Mucosa of descending colon (tissue), 3 donors: Measurements from ENCODE around the gene THOC6. TPM values are rescaled to one million over a fixed set of nuclear protein-coding genes. Genes with fewer than 3 reads are reported as not detected.
"Not testable (repeated sequence)": the region's sequence is repeated elsewhere in the genome, so short reads cannot be mapped to it uniquely, and the experiment has no call there.

ENCODE experiments used
- ATAC-seq: fragments of 200-7000 bp; cut with Tn5 transposase; one replicate; pipeline ENCODE4 v1.9.1; 2020; ENCODE audit warnings: mild to moderate bottlenecking, moderate library complexity
- DNase-seq, 3 donors: peaks; one replicate each; pipeline ENCODE4 v3.0.0-alpha.2; 2020
- H3K36me3 ChIP-seq: fragments of 200-600 bp; one replicate; pipeline ENCODE4 v1.8.0; 2021; ENCODE audit warnings: low read depth, mild to moderate bottlenecking
- H3K4me1 ChIP-seq: fragments of 200-600 bp; one replicate; pipeline ENCODE4 v1.8.0; 2021; ENCODE audit warnings: low read depth, mild to moderate bottlenecking
- H3K4me3 ChIP-seq: fragments of 200-600 bp; one replicate; pipeline ENCODE4 v1.8.0; 2021; ENCODE audit warnings: mild to moderate bottlenecking
- H3K9me3 ChIP-seq: fragments of 200-600 bp; one replicate; pipeline ENCODE4 v1.8.0; 2021; ENCODE audit warnings: mild to moderate bottlenecking
- CTCF ChIP-seq: fragments of 200-600 bp; IDR thresholded peaks from one replicate; pipeline ENCODE4 v1.8.0; 2022; ENCODE audit warnings: antibody characterized with exemption, mild to moderate bottlenecking
- intact Hi-C, 2 donors: fragments of 100-400 bp; cut with DNase I in 1 of 2; cut with micrococcal nuclease in 1 of 2; formaldehyde crosslinking; loops; one replicate each; pipeline versions ENCODE4 v1.11.0 to v1.11.1; 2022; cut with DNase I, micrococcal nuclease
- total RNA-seq, 3 donors: library from RNA; stranded (reverse); fragmentation: NEBNext Ultra II Directional in 2 of 3; extraction: Animal tissue kit (Norgen Biotek cat#: 25700) in 2 of 3; gene quantifications; one replicate each; pipeline versions ENCODE4 v1.2.1 to v1.2.4, GENCODE V29; 2021 to 2023
- donor health status: DM: no; HTN: no; CAD: no; lungs with moderate emphysema.
- donor health status: DM: no; HTN: no; CAD: no.
- donor health status: DM: no; HTN: yes; CAD: no.

THOC6 gene
- total RNA-seq, 3 donors from 2014 or later = 23.7 to 26.0 (median 25.7) TPM

- DNase-seq = no peak
- no peak overlapping the region for H3K4me3 ChIP-seq
- H3K9me3 ChIP-seq = no peaks in the 10 kb centered on the region
- H3K36me3 ChIP-seq = no peaks in the 10 kb centered on the region
- intact Hi-C loops = no loop called here
- no peak for ATAC-seq
- peaks cover 19% of the 10 kb centered on the region for H3K4me1 ChIP-seq
- TF ChIP-seq CTCF = no peak
Measured at GRCh38 chr16:3049921-3050481, 26.2 kb downstream of the THOC6 start.

DNA sequence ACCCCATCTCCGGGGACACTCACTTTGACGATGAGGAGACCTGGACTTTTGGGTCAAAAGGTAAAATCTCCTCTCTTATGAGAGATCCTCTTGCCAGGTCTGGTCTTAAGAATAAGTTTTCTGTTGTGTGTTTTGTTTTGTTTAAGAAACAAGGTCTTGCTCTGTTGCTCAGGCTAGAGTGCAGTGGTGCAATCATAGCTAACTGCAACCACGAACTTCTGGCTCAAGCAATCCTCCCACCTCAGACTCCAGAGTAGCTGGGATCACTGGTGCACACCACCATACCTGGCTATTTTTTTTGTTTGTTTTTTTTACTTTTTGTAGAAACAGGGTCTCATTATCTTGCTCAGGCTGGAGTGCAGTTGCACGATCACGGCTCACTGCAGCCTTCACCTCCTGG, 26.7 kb downstream of the THOC6 start:
- ATAC-seq = no peak

GRCh38 chr16:3051009-3051408, 27.2 kb downstream of the THOC6 start:
- DNase-seq (no peak), ATAC-seq (no peak)
- Histone ChIP-seq H3K36me3 (no peaks in the 10 kb centered on the region), H3K9me3 (no peaks in the 10 kb centered on the region), H3K4me1 (peaks cover 10% of the 10 kb centered on the region), H3K4me3 (no peak overlapping the region)
- intact Hi-C loops = no loop called here
- TF ChIP-seq CTCF = no peak

More for the DNA sequence above, 26.7 kb downstream of the THOC6 start:
- H3K4me3 ChIP-seq = no peak overlapping the region
- no peaks in the 10 kb centered on the region for H3K9me3 ChIP-seq
- TF ChIP-seq CTCF = no peak
- H3K4me1 ChIP-seq = peaks cover 15% of the 10 kb centered on the region
- H3K36me3 ChIP-seq = no peaks in the 10 kb centered on the region
- intact Hi-C loops = no loop called here
- no peak for DNase-seq

- DNase-seq = no peak
- H3K9me3 ChIP-seq = no peaks in the 10 kb centered on the region
- no peak overlapping the region for H3K4me3 ChIP-seq
- intact Hi-C loops = no loop called here
- H3K36me3 ChIP-seq = no peaks in the 10 kb centered on the region
- H3K4me1 ChIP-seq = peaks cover 5% of the 10 kb centered on the region
- ATAC-seq = no peak
- TF ChIP-seq CTCF = no peak
Measured at GRCh38 chr16:3051494-3051893, 27.7 kb downstream of the THOC6 start.

GRCh38 chr16:3052571-3053329, 28.9 kb downstream of the THOC6 start:
- H3K4me3 ChIP-seq, DNase-seq, intact Hi-C loops, H3K36me3 ChIP-seq, H3K9me3 ChIP-seq, H3K4me1 ChIP-seq: not testable (repeated sequence)
- ATAC-seq = peak; percentile 36

GRCh38 chr16:3053330-3053710, 29.5 kb downstream of the THOC6 start:
- DNase-seq, H3K4me1 ChIP-seq, H3K36me3 ChIP-seq, H3K9me3 ChIP-seq, intact Hi-C loops, H3K4me3 ChIP-seq: not testable (repeated sequence)
- peak; percentile 28 for ATAC-seq
